Activated T-cell treated with anti-CD3 and anti-CD28 coated beads, Interleukin-2, amount 50 U/mL, for 72 hours (primary cell): Measurements from ENCODE around the gene KATNIP. TPM values are rescaled to one million over a fixed set of nuclear protein-coding genes. Genes with fewer than 3 reads are reported as not detected.
"Not testable (repeated sequence)": the region's sequence is repeated elsewhere in the genome, so short reads cannot be mapped to it uniquely, and the experiment has no call there.

ENCODE experiments used
- ATAC-seq, 2 donors: fragments of 150-1000 bp; cut with Tn5 transposase; replicated peaks in 1 of 2; 2 replicates each; pipeline ENCODE4 v1.10.0; 2021; ENCODE audit warnings: moderate library complexity in 2 of 2, mild to moderate bottlenecking in 1 of 2
- DNase-seq, 2 donors: peaks; one replicate each; pipeline ENCODE4 v3.0.0; 2021 to 2022; ENCODE audit warnings: mixed read lengths in 1 of 2
- H3K27ac Mint-ChIP-seq: one replicate; pipeline ENCODE4 v1.8.0; 2022; ENCODE audit warnings: mild to moderate bottlenecking, moderate library complexity, mixed read lengths
- H3K27me3 Mint-ChIP-seq: one replicate; pipeline ENCODE4 v1.8.0; 2022; ENCODE audit warnings: low read depth, mixed read lengths
- H3K36me3 Mint-ChIP-seq, 2 donors: one replicate each; pipeline ENCODE4 v1.8.0; 2022; ENCODE audit warnings: mixed read lengths in 2 of 2, mild to moderate bottlenecking in 1 of 2; ENCODE audit not compliant: insufficient read depth in 2 of 2
- H3K4me1 Mint-ChIP-seq: one replicate; pipeline ENCODE4 v1.8.0; 2022; ENCODE audit warnings: low read depth, mixed read lengths
- H3K4me3 Mint-ChIP-seq, 2 donors: one replicate each; pipeline ENCODE4 v1.8.0; 2022; ENCODE audit warnings: mild to moderate bottlenecking in 2 of 2, mixed read lengths in 2 of 2, moderate library complexity in 2 of 2
- H3K9me3 Mint-ChIP-seq, 2 donors: one replicate each; pipeline ENCODE4 v1.8.0; 2022; ENCODE audit warnings: mixed read lengths in 2 of 2
- total RNA-seq, 2 donors: library from RNA; stranded (reverse); gene quantifications; one replicate each; pipeline ENCODE4 v1.2.3, GENCODE V29; 2022

The KATNIP gene
- total RNA-seq, 2 donors from 2014 or later: 14.8 to 15.1 TPM

DNA sequence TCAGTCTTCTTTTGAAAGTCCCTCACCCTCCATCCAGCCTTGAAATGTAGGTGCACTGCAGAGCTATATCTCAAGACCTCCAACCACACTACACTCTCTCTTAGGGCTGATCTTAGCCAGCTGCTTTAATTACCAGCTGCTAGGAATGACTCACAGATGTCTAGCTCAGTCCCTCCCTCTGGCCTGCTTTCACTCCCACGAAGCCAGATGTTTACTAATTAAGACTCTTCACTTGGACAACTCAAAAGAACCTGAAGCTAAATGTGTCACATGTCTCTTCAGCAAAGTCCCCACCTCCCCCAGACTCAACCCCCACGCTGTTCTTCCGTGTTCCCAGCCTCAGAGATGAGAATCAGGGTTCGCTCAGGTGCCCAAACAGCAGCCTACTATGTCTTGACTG, 2.8 kb upstream of the KATNIP start:
- Mint-ChIP-seq H3K36me3 (peaks cover 8 to 22% of the 10 kb centered on the region in 2 donors), H3K9me3 (no peaks in the 10 kb centered on the region), H3K4me1 (peaks cover 53% of the 10 kb centered on the region), H3K27ac (no peak overlapping the region), H3K27me3 (no peaks in the 10 kb centered on the region), H3K4me3 (peak overlapping the region; percentile 4 to 15)
- peak in 1 of 2 donors; percentile 9 for ATAC-seq
- no peak for DNase-seq

DNA sequence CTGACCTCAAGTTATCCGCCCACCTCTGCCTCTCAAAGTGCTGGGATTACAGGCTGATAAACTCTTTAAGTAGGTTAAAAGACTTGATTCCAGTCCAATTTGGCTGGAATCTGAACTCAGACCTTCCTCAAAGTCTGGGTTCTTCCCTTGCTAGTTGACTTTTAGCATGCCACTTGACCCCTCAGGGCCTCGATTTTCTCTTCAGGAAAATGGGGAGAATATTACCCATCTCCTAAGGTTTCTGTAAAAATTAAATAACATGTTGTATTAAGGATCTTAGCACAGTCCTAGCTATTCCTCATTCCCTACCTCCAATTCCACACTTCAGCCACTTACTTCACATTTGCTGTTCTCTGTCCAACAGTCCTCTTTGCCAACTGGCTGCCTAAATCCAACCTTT, 2.1 kb upstream of the KATNIP start:
- Mint-ChIP-seq H3K9me3 (no peaks in the 10 kb centered on the region), H3K27me3 (no peaks in the 10 kb centered on the region), H3K4me3 (no peak overlapping the region), H3K27ac (no peak overlapping the region), H3K36me3 (peaks cover 6 to 19% of the 10 kb centered on the region in 2 donors), H3K4me1 (peaks cover 53% of the 10 kb centered on the region)
- DNase-seq (no peak), ATAC-seq (no peak)

DNA sequence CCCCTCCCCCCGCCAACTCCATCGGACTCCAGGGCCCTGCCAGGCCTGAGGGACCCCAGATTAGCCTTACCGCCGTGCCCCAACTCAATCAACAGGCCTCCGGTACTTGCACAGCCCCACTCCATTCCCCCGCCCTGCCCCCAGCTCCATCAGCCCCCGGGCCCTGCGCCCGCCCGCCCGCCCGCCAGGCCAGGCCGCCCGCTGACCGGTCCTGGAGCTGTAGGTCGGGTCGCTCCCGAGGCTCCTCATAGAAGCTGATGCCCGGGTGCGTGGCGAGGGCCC, 539 bp upstream of the KATNIP start:
- Mint-ChIP-seq H3K9me3 (no peaks in the 10 kb centered on the region), H3K4me1 (peaks cover 43% of the 10 kb centered on the region), H3K27me3 (no peaks in the 10 kb centered on the region), H3K27ac (peak overlapping the region; percentile 97), H3K36me3 (peaks cover 1 to 9% of the 10 kb centered on the region in 2 donors), H3K4me3 (peak overlapping the region; percentile 96 to 99)
- no peak for DNase-seq
- peak; percentile 49 to 53 for ATAC-seq

DNA sequence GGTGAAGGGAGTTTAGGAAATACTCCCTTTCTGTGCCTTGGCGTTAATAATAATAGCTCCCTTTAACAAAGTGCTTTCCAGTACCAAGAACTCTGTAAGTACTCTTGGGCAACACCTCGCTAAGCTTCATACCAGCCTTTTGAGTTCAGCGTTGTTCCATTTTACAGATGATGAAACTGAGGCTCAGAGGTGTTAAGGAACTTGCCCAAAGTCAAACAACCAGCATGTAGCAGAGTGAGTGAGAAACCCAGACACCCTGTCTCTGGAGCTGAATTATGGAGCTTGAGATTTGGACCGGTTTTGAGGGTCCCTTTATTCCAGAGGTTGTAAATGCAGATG, 607 bp downstream of the KATNIP start:
- no peak for DNase-seq

DNA sequence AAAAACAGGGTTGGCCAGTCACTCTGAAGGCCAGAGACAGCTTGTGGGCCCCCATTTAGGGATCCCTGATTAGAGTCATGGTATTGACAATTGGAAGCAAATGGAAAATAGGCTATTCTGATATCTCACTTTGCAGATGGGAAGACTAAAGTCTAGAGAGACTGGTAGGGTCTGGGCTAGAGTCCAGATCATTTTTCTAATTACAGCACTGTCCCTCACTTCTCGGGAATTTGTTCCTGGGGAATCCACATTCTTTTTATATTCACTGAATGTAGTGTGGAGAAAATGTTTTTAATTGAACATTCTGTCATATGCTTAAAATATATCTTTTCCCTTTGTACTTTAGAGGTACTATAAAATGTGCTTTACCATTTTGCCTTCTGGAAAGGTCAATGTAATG, 1.1 kb downstream of the KATNIP start:
- peak overlapping the region; percentile 96 to 99 for H3K4me3 Mint-ChIP-seq
- no peaks in the 10 kb centered on the region for H3K27me3 Mint-ChIP-seq
- peaks cover 0 to 7% of the 10 kb centered on the region in 2 donors for H3K36me3 Mint-ChIP-seq
- peaks cover 43% of the 10 kb centered on the region for H3K4me1 Mint-ChIP-seq
- no peak overlapping the region for H3K27ac Mint-ChIP-seq
- DNase-seq (no peak), ATAC-seq (no peak)
- no peaks in the 10 kb centered on the region for H3K9me3 Mint-ChIP-seq

More for the DNA sequence above, 607 bp downstream of the KATNIP start:
- no peak for ATAC-seq
- Mint-ChIP-seq H3K27ac (peak overlapping the region; percentile 97), H3K9me3 (no peaks in the 10 kb centered on the region), H3K27me3 (no peaks in the 10 kb centered on the region), H3K4me1 (peaks cover 43% of the 10 kb centered on the region), H3K36me3 (peaks cover 0 to 7% of the 10 kb centered on the region in 2 donors), H3K4me3 (peak overlapping the region; percentile 96 to 99)

DNA sequence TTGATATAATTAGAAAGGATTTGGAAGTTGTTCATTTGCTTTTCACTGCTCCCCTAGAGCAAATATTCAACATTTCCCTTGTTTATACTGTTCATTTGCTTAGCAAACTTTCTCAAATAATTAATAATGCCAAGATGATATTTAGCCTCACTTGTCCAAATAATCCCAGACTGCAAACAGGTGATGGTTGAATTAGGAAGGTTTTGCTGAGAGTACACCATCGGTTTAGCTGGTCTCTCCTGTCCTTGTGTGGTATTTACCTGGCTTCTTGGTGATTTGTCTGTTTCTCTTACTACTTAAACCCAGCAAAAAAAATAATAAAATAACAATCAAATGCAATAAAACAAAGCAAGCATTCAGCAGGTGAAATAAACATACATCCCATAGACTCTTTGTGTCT, 6.5 kb downstream of the KATNIP start:
- no peaks in the 10 kb centered on the region for H3K9me3 Mint-ChIP-seq
- H3K27ac Mint-ChIP-seq: no peak overlapping the region
- H3K4me1 Mint-ChIP-seq: peaks cover 4% of the 10 kb centered on the region
- H3K36me3 Mint-ChIP-seq: no peaks in the 10 kb centered on the region
- H3K4me3 Mint-ChIP-seq: no peak overlapping the region
- ATAC-seq (no peak), DNase-seq (no peak)
- no peaks in the 10 kb centered on the region for H3K27me3 Mint-ChIP-seq

DNA sequence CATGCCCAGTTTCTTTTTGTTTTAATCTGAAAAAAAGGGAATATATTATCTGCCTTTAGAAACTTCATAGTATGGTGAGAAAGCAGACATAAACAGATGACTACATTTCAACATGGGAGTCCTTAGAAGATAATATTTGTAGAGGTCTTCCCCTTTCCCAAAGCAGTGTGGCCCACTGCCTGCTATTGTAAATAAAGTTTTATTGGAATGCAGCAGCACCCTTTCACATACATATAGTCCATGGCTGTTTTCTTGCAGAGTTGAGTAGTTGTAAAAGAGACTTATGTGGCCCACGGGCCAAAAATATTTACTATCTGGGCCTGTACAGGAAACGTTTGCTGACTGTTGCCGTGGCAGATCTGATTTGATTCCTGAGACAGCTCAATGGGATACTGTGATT, 8.5 kb downstream of the KATNIP start:
- no peak overlapping the region for H3K4me3 Mint-ChIP-seq
- H3K27ac Mint-ChIP-seq: no peak overlapping the region

DNA sequence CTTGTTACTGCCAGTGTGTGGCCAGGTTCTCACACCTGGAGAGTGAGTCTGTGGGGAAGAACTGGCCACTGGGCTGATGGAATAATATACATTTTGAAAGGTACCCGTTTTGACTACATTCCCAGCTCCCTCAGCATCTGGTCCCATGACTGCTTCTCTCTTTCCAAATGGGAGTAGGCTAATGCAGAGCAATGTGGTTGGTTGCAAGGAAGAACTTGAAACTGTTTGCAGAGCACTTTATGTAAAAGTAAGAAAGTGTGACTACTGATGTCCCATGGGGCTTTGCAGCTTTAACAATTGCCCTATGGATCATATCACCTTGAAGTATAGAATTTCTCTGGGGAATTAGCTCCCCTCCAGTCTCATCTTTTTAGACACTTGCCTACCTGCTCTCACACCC, 9.0 kb downstream of the KATNIP start:
- no peaks in the 10 kb centered on the region for H3K27me3 Mint-ChIP-seq
- H3K36me3 Mint-ChIP-seq: no peaks in the 10 kb centered on the region
- peaks cover 4% of the 10 kb centered on the region for H3K4me1 Mint-ChIP-seq
- no peak overlapping the region for H3K4me3 Mint-ChIP-seq
- DNase-seq (no peak), ATAC-seq (no peak)
- no peaks in the 10 kb centered on the region for H3K9me3 Mint-ChIP-seq
- peak overlapping the region; percentile 14 for H3K27ac Mint-ChIP-seq

More for the DNA sequence above, 8.5 kb downstream of the KATNIP start:
- ATAC-seq (no peak), DNase-seq (no peak)
- Mint-ChIP-seq H3K27me3 (no peaks in the 10 kb centered on the region), H3K9me3 (no peaks in the 10 kb centered on the region), H3K4me1 (peaks cover 4% of the 10 kb centered on the region), H3K36me3 (no peaks in the 10 kb centered on the region)

DNA sequence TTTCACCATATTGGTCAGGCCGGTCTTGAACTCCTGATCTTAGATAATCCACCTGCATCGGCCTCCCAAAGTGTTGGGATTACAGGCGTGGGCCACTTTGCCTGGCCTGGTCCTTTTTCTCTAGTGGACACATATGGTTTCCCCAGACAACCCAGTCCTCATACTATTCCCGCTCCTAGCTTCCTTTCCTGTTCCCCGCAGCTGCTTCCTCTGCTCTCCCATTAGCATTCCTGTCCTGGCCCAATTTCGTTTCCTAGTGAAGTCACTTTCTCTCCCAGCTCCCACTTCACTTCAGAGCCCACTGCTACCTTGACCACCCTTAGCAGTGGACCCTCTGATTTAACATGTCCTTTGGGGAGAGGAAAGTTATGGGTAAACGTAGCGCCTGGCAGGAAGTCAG, 11.3 kb downstream of the KATNIP start:
- peaks cover 4% of the 10 kb centered on the region for H3K4me1 Mint-ChIP-seq
- no peaks in the 10 kb centered on the region for H3K36me3 Mint-ChIP-seq
- ATAC-seq (no peak), DNase-seq (no peak)
- no peak overlapping the region for H3K4me3 Mint-ChIP-seq
- H3K27me3 Mint-ChIP-seq: no peaks in the 10 kb centered on the region
- H3K27ac Mint-ChIP-seq: no peak overlapping the region
- H3K9me3 Mint-ChIP-seq: no peaks in the 10 kb centered on the region

DNA sequence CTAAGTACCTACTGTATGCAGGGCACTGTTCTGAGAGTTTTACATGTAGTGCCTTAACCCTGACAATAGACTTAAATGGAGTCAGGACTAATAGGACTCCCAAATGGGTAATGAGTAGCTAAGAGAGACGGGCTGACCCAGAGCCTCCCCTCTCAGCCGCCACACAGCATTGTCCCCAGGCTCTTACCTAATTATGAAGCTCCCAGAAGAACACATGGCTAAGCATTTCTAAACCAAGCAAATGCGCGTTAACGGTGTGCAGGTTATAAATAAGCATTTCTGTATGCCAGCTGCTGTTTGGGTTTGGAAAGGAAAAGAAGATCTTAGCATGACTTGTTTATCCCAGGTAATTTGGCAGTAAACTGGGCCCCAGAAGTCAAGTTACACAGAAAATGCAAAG, 14.3 kb downstream of the KATNIP start:
- H3K4me3 Mint-ChIP-seq: no peak overlapping the region
- H3K9me3 Mint-ChIP-seq: no peaks in the 10 kb centered on the region
- no peaks in the 10 kb centered on the region for H3K36me3 Mint-ChIP-seq
- no peak for ATAC-seq
- H3K27me3 Mint-ChIP-seq: no peaks in the 10 kb centered on the region
- no peak for DNase-seq
- H3K27ac Mint-ChIP-seq: no peak overlapping the region
- peaks cover 4% of the 10 kb centered on the region for H3K4me1 Mint-ChIP-seq

DNA sequence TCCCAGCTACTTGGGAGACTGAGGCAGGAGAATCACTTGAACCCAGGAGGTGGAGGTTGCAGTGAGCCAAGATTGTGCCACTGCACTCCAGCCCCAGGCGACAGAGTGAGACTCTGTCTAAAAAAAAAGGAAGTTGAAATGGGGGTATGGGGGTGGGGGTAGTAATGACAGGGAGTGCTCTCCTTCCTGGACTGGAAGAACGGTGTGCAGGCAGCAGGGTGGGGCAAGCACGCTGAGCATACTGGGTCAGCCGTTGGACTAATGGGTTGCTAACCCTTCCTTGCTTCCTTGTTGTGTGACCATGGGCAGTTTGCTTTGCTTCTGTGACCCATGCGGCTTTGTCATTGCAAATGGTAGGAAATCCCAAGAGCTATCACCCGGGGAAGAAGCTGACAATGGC, 16.5 kb downstream of the KATNIP start:
- no peak overlapping the region for H3K4me3 Mint-ChIP-seq
- ATAC-seq: no peak

DNA sequence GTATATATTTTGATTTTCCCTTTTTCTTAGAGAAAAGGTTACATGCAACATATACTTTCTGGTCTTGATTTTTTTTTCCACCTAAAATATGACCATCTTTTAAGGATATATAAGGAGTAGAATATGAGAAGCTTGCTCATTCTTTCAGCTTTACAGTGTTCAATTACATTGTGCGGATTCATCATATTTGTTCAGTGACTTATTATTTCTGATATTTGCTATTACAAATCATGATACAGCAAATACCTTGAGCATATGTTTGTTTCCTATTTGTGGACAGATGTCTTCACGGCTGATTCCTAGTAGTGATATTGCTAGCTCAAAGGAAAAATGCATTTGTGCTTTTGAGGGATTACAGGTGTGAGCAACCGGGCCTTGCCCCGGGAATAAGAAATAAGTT, 18.1 kb downstream of the KATNIP start:
- no peaks in the 10 kb centered on the region for H3K36me3 Mint-ChIP-seq
- no peaks in the 10 kb centered on the region for H3K4me1 Mint-ChIP-seq
- DNase-seq (no peak), ATAC-seq (no peak)
- no peak overlapping the region for H3K27ac Mint-ChIP-seq
- no peaks in the 10 kb centered on the region for H3K27me3 Mint-ChIP-seq
- H3K4me3 Mint-ChIP-seq: no peak overlapping the region
- H3K9me3 Mint-ChIP-seq: no peaks in the 10 kb centered on the region

More for the DNA sequence above, 16.5 kb downstream of the KATNIP start:
- Mint-ChIP-seq H3K27ac (no peak overlapping the region), H3K27me3 (no peaks in the 10 kb centered on the region), H3K36me3 (no peaks in the 10 kb centered on the region), H3K9me3 (no peaks in the 10 kb centered on the region), H3K4me1 (no peaks in the 10 kb centered on the region)
- DNase-seq: no peak

DNA sequence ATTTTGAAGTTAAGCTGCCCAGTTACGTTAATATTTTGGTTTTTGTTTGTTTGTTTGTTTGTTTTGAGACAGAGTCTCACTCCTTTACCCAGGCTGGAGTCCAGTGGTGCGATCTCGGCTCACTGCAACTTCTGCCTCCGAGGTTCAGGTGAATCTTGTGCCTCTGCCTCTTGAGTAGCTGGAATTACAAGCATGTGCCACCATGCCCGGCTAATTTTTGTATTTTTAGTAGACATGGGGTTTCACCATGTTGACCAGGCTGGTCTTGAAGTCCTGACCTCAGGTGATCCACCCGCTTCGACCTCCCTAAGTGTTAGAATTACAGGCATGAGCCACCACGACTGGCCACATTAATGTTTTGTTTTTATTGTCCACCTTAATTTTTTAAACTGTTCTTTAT, 21.0 kb downstream of the KATNIP start:
- not testable (repeated sequence) for H3K27ac Mint-ChIP-seq, H3K4me3 Mint-ChIP-seq, H3K4me1 Mint-ChIP-seq, H3K27me3 Mint-ChIP-seq, H3K36me3 Mint-ChIP-seq, ATAC-seq, DNase-seq, H3K9me3 Mint-ChIP-seq

DNA sequence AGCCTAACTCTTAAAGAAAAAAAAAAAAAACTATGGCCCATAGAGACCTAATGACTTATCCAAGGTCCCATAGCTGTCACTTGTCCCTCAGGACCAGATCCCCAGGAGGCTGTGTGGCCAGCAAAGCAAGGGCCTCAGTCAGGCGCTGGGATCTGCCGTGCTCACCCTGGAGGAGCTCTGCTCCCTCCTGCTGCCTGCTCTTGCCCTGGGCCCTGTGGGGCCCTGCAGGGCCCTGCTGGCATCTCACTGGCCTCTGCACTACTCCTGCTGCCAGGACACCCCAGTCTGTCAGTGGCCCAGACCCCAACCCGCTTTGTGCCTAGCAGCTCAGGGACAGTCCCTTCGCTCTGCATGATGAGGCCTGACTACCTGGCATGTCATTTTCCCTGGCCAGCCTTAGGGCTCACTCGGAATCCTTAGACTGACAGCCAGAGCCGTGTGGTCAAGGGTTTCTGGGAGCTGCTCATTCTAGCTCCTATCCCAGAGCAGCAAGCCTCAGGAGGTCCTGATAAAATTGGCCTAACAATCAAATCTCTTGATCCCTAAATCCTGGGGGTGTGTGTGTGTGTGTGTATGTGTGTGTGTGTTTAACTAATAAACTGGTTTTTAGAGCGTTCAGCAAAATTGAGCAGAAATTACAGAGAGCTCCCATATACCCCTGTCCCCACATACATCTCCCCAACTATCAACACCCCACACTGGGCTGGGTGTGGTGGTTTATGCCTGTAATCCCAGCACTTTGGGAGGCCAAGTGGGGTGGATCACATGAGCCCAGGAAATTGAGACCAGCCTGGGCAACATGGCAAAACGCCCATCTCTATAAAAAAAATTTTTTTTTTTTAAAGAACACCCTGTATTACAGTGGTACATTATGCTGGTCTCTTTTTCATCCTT, 21.7 kb downstream of the KATNIP start:
- ATAC-seq (no peak), DNase-seq (no peak)
- Mint-ChIP-seq H3K4me3 (no peak overlapping the region), H3K27ac (no peak overlapping the region), H3K36me3 (no peaks in the 10 kb centered on the region), H3K27me3 (no peaks in the 10 kb centered on the region), H3K4me1 (no peaks in the 10 kb centered on the region), H3K9me3 (no peaks in the 10 kb centered on the region)
